Choroid plexus epithelial cell (primary cell): ENCODE measurements around the gene LAIR2.

ENCODE experiments used
- DNase-seq: peaks from one replicate; pipeline ENCODE4 v3.0.0-alpha.2; 2010; ENCODE audit warnings: low read depth
- H3K4me3 ChIP-seq: 2 replicates; pipeline ENCODE4 v1.5.1; 2011; ENCODE audit warnings: low read depth, mild to moderate bottlenecking, control low read depth, low read length, moderate library complexity
- CTCF ChIP-seq: conservative IDR thresholded peaks from 2 replicates; pipeline ENCODE4 v1.5.1; 2011; ENCODE audit warnings: low read depth, mild to moderate bottlenecking, control low read depth, inconsistent platforms, low read length, moderate library complexity

The LAIR2 gene

DNA sequence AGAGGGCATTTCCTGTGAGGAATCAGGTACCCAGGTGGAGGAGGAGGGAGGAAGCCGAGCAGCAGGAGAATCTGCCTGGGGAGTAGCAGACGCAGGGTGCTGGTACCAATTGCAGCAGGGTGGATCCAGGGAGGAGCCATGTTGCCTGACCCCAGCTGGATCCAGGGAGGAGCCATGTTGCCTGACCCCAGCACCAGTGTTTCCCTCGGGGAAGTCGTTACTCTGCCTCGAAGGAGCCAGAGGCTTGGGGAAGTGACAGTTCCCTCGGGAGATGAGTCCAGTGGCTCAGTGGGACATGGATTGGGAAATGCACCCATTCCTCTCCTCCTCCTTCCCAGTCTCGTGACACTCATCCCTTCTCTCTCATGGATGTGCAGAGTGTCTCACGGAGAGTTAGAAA, 31.5 kb downstream of the LAIR2 start:
- H3K4me3 ChIP-seq, result no peak overlapping the region
- no peak for TF ChIP-seq CTCF
- DNase-seq, result no peak

DNA sequence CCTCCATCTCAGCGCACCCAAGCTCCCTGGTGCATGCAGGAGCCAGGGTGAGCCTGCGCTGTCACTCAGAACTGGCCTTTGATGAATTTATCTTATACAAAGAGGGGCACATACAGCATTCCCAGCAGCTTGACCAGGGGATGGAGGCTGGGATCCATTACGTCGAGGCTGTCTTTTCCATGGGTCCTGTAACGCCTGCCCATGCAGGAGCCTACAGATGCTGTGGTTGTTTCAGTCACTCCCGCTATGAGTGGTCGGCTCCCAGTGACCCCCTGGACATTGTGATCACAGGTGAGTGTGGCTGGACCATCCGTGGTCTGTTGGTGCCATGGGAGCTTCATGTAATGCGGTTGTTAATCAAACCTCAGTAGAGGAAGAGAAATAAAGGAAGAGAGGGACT, 33.0 kb downstream of the LAIR2 start:
- TF ChIP-seq CTCF, result no peak
- DNase-seq, result no peak
- no peak overlapping the region for H3K4me3 ChIP-seq

GRCh38 chr19:54536956-54537355, 34.3 kb downstream of the LAIR2 start:
- no peak for TF ChIP-seq CTCF

GRCh38 chr19:54541712-54542111, 39.1 kb downstream of the LAIR2 start:
- TF ChIP-seq CTCF, result no peak
- no peak overlapping the region for H3K4me3 ChIP-seq
- DNase-seq, result no peak

More at GRCh38 chr19:54536956-54537355, 34.3 kb downstream of the LAIR2 start:
- no peak for DNase-seq
- no peak overlapping the region for H3K4me3 ChIP-seq

- no peak for TF ChIP-seq CTCF
- H3K4me3 ChIP-seq, result no peak overlapping the region
- no peak for DNase-seq
Measured at GRCh38 chr19:54548806-54549205, 46.2 kb downstream of the LAIR2 start.

DNA sequence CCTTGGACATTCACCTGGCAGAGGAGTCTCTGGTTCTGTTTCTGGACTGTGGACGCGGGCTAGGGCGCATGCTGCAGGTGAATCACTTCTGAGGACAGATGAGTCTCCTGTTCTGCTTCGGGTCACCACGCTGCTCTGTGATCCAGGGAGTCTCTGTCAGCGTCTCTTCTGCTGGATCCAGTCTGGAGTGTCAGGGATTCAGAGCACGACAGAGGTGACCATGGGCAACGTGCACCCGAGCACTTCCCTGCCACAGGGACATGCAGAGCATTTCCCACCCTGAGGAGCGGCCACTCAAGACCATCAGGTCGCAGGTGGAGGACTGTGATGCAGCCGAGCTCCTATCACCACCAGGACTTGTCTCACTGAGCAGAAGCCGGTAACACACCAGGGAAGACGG, 46.6 kb downstream of the LAIR2 start:
- H3K4me3 ChIP-seq, result no peak overlapping the region
- DNase-seq, result no peak
- TF ChIP-seq CTCF, result no peak

GRCh38 chr19:54551293-54551692, 48.7 kb downstream of the LAIR2 start:
- H3K4me3 ChIP-seq, result no peak overlapping the region
- TF ChIP-seq CTCF, result no peak
- no peak for DNase-seq
